Loucy (cell line): ENCODE results near the gene CCDC82.
A peak's percentile ranks its signal among the peaks of the same experiment; 100 is the strongest.

ENCODE experiments used
- H2AFZ ChIP-seq: fragments of 200-600 bp; sonication (generic); 2 replicates; pipeline ENCODE4 v1.6.0; 2016; ENCODE audit warnings: antibody characterized with exemption, mild to moderate bottlenecking, low read length, moderate library complexity
- H3F3A ChIP-seq: fragments of 200-600 bp; 2 replicates; pipeline ENCODE4 v1.6.0; 2016; ENCODE audit warnings: antibody characterized with exemption, low read depth, mild to moderate bottlenecking
- H3K27me3 ChIP-seq: fragments of 200-600 bp; sonication (generic); 2 replicates; pipeline ENCODE4 v1.6.1; 2014; ENCODE audit warnings: low read length, mild to moderate bottlenecking; ENCODE audit not compliant: insufficient read depth, poor library complexity, severe bottlenecking
- H3K36me3 ChIP-seq: fragments of 200-600 bp; sonication (generic); 2 replicates; pipeline ENCODE4 v1.6.1; 2016; ENCODE audit warnings: low read length; ENCODE audit not compliant: insufficient read depth
- H3K4me1 ChIP-seq: fragments of 200-600 bp; sonication (generic); 2 replicates; pipeline ENCODE4 v1.5.1; 2014; ENCODE audit warnings: low read length, mild to moderate bottlenecking; ENCODE audit not compliant: insufficient read depth, poor library complexity, severe bottlenecking
- H3K4me2 ChIP-seq: fragments of 200-600 bp; sonication (generic); 2 replicates; pipeline ENCODE4 v1.6.0; 2014; ENCODE audit warnings: antibody characterized with exemption, low read length, low read depth, mild to moderate bottlenecking; ENCODE audit not compliant: poor library complexity, severe bottlenecking
- H3K4me3 ChIP-seq: fragments of 200-600 bp; sonication (generic); 2 replicates; pipeline ENCODE4 v1.5.1; 2014; ENCODE audit warnings: low read length, mild to moderate bottlenecking, mixed read lengths; ENCODE audit not compliant: poor library complexity, severe bottlenecking
- H3K79me2 ChIP-seq: fragments of 200-600 bp; sonication (generic); 2 replicates; pipeline ENCODE4 v1.6.1; 2014; ENCODE audit warnings: low read length; ENCODE audit not compliant: insufficient read depth
- H3K9ac ChIP-seq: fragments of 200-600 bp; sonication (generic); 2 replicates; pipeline ENCODE4 v1.6.0; 2014; ENCODE audit warnings: mild to moderate bottlenecking, low read depth, low read length, moderate library complexity; ENCODE audit not compliant: poor library complexity, severe bottlenecking
- H3K9me2 ChIP-seq: fragments of 200-600 bp; sonication (generic); replicated peaks from 2 replicates; pipeline ENCODE4 v1.6.1; 2016; ENCODE audit warnings: low read depth, low read length, mixed read lengths
- H3K9me3 ChIP-seq: fragments of 200-600 bp; sonication (generic); 2 replicates; pipeline ENCODE4 v1.6.1; 2014; ENCODE audit warnings: mild to moderate bottlenecking, antibody characterized with exemption, low read length, low read depth; ENCODE audit not compliant: insufficient read depth
- H4K20me1 ChIP-seq: fragments of 200-600 bp; sonication (generic); 2 replicates; pipeline ENCODE4 v1.6.0; 2014; ENCODE audit warnings: antibody characterized with exemption, low read length, mild to moderate bottlenecking; ENCODE audit not compliant: insufficient read depth, poor library complexity, severe bottlenecking
- EZH2phosphoT487 ChIP-seq: fragments of 200-600 bp; IDR thresholded peaks from 2 replicates; pipeline ENCODE4 v1.6.1; 2018; ENCODE audit warnings: antibody characterized with exemption, mild to moderate bottlenecking, moderate library complexity, borderline replicate concordance
- TF ChIP-seq, protein P1 (sequence below): fragments of 200-600 bp; sonication (generic); conservative IDR thresholded peaks from 2 replicates; pipeline ENCODE4 v1.5.1; 2014; ENCODE audit warnings: mild to moderate bottlenecking, antibody characterized with exemption, low read length

The CCDC82 gene

GRCh38 chr11:96393753-96394348, 4.1 kb upstream of the CCDC82 start:
- no peaks in the 10 kb centered on the region for H4K20me1 ChIP-seq
- H3K4me3 ChIP-seq: no peak overlapping the region
- H3K27me3 ChIP-seq: no peaks in the 10 kb centered on the region
- H3K9me3 ChIP-seq: no peaks in the 10 kb centered on the region
- peaks cover 30% of the 10 kb centered on the region for H3K79me2 ChIP-seq
- H3K9ac ChIP-seq: no peak overlapping the region
- H2AFZ ChIP-seq: no peak overlapping the region
- TF ChIP-seq, protein P1, sequence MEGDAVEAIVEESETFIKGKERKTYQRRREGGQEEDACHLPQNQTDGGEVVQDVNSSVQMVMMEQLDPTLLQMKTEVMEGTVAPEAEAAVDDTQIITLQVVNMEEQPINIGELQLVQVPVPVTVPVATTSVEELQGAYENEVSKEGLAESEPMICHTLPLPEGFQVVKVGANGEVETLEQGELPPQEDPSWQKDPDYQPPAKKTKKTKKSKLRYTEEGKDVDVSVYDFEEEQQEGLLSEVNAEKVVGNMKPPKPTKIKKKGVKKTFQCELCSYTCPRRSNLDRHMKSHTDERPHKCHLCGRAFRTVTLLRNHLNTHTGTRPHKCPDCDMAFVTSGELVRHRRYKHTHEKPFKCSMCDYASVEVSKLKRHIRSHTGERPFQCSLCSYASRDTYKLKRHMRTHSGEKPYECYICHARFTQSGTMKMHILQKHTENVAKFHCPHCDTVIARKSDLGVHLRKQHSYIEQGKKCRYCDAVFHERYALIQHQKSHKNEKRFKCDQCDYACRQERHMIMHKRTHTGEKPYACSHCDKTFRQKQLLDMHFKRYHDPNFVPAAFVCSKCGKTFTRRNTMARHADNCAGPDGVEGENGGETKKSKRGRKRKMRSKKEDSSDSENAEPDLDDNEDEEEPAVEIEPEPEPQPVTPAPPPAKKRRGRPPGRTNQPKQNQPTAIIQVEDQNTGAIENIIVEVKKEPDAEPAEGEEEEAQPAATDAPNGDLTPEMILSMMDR: peak; percentile 82
- TF ChIP-seq EZH2phosphoT487: no peak
- H3K4me2 ChIP-seq: no peak overlapping the region
- H3K9me2 ChIP-seq: no peaks in the 10 kb centered on the region
- H3F3A ChIP-seq: 0 out of 2 replicates have a peak, but pooled peaks cover 3% of the 10 kb centered on the region
- no peaks in the 10 kb centered on the region for H3K36me3 ChIP-seq
- peaks cover 45% of the 10 kb centered on the region for H3K4me1 ChIP-seq

DNA sequence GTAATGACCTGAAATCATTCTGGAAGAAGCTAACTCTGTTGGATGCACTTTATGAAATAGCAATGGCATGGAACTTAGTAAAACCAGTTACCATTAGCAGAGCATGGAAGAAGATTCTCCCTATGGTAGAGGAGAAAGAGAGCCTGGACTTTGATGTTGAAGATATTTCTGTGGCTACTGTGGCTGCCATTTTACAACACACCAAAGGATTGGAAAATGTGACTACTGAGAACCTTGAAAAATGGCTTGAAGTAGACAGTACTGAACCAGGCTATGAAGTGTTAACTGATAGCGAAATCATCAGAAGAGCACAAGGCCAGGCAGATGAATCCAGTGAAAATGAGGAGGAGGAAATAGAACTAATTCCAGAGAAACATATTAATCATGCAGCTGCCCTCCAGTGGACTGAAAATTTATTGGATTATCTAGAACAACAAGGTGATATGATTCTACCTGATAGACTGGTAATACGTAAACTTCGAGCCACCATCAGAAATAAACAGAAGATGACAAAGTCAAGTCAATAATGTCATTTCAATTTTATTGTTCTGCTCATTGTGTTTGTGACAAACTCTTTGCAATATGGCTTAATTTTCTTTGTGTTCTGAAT, 2.1 kb upstream of the CCDC82 start:
- no peak overlapping the region for H3K9ac ChIP-seq
- H2AFZ ChIP-seq: no peak overlapping the region
- no peaks in the 10 kb centered on the region for H3K36me3 ChIP-seq
- H3K9me3 ChIP-seq: no peaks in the 10 kb centered on the region
- H3K27me3 ChIP-seq: no peaks in the 10 kb centered on the region
- peaks cover 50% of the 10 kb centered on the region for H3K79me2 ChIP-seq
- 0 out of 2 replicates have a peak, but pooled peaks cover 3% of the 10 kb centered on the region for H3F3A ChIP-seq
- no peak for TF ChIP-seq EZH2phosphoT487
- TF ChIP-seq, protein P1: peak; percentile 36
- peak overlapping the region; percentile 26 for H3K4me3 ChIP-seq
- H3K4me1 ChIP-seq: peaks cover 62% of the 10 kb centered on the region
- peaks cover 8% of the 10 kb centered on the region for H4K20me1 ChIP-seq
- no peaks in the 10 kb centered on the region for H3K9me2 ChIP-seq
- peak overlapping the region; percentile 90 for H3K4me2 ChIP-seq

- Histone ChIP-seq H3K4me3 (peak overlapping the region; percentile 98), H3K9ac (peak overlapping the region; percentile 77), H3K79me2 (peaks cover 64% of the 10 kb centered on the region)
Observed at GRCh38 chr11:96390488-96390792, 728 bp upstream of the CCDC82 start.

More at GRCh38 chr11:96390488-96390792, 728 bp upstream of the CCDC82 start:
- H3K27me3 ChIP-seq: no peaks in the 10 kb centered on the region
- no peaks in the 10 kb centered on the region for H3K36me3 ChIP-seq
- 0 out of 2 replicates have a peak, but pooled peaks cover 3% of the 10 kb centered on the region for H3F3A ChIP-seq
- H4K20me1 ChIP-seq: peaks cover 8% of the 10 kb centered on the region
- H3K4me2 ChIP-seq: peak overlapping the region; percentile 90
- H3K9me2 ChIP-seq: no peaks in the 10 kb centered on the region
- H3K9me3 ChIP-seq: no peaks in the 10 kb centered on the region
- H2AFZ ChIP-seq: peak overlapping the region; percentile 93
- peaks cover 61% of the 10 kb centered on the region for H3K4me1 ChIP-seq
- no peak for TF ChIP-seq EZH2phosphoT487
- TF ChIP-seq, protein P1: no peak
